ENCODE measurements around the gene ENTPD2. TPM values are rescaled to one million over a fixed set of nuclear protein-coding genes. Genes with fewer than 3 reads are reported as not detected.

ENTPD2 gene
- total and polyA plus RNA-seq, 11 donors = 0.50 to 2.9 (median 1.2) TPM

DNA sequence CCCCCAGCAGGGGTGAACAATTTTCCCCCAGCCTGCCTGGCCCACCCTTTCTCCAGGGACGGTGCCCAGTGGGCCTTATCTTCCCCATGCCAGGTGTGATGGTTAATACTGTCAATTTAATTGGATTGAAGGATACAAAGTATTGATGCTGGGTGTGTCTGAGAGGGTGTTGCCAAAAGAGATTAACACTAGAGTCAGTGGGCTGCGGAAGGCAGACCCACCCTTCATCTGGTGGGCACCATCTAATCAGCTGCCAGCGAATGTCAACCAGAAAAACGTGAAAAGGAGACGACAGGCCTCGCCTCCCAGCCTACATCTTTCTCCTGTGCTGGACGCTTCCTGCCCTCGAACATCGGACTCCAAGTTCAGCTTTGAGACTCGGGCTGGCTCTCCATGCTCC lies 16.4 kb downstream of the ENTPD2 start:
- no peak overlapping the region for H3K4me3 ChIP-seq
- TF ChIP-seq, protein P1, sequence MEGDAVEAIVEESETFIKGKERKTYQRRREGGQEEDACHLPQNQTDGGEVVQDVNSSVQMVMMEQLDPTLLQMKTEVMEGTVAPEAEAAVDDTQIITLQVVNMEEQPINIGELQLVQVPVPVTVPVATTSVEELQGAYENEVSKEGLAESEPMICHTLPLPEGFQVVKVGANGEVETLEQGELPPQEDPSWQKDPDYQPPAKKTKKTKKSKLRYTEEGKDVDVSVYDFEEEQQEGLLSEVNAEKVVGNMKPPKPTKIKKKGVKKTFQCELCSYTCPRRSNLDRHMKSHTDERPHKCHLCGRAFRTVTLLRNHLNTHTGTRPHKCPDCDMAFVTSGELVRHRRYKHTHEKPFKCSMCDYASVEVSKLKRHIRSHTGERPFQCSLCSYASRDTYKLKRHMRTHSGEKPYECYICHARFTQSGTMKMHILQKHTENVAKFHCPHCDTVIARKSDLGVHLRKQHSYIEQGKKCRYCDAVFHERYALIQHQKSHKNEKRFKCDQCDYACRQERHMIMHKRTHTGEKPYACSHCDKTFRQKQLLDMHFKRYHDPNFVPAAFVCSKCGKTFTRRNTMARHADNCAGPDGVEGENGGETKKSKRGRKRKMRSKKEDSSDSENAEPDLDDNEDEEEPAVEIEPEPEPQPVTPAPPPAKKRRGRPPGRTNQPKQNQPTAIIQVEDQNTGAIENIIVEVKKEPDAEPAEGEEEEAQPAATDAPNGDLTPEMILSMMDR (IDR thresholded peaks at IDR 0.05) = no peak
- TF ChIP-seq POLR2A (IDR thresholded peaks at IDR 0.05) = no peak
- H3K27me3 ChIP-seq = no peaks in the 10 kb centered on the region
- peaks cover 0 to 49% (median 38%) of the 10 kb centered on the region in 9 donors for H3K36me3 ChIP-seq
- H3K9me3 ChIP-seq = no peaks in the 10 kb centered on the region
- no peak for ATAC-seq
- no peak for DNase-seq
- 83 to 94% (median 88%) methylated on average over 10 of the region's 10 CpGs for WGBS, 4 donors
- peaks cover 0 to 33% (median 18%) of the 10 kb centered on the region in 12 donors for H3K4me1 ChIP-seq
- H3K27ac ChIP-seq = no peak overlapping the region
- intact Hi-C loops (cut with DNase I) = loop anchor here in 4 of 10 donors (2.0 to 10.0 kb wide), 4 partner anchors 90 to 193 kb away; partner anchors contain the start of genes PHPT1 (in 3 of the 4), AJM1 (in 2 of the 4) and C8G (in 1 of the 4)

DNA sequence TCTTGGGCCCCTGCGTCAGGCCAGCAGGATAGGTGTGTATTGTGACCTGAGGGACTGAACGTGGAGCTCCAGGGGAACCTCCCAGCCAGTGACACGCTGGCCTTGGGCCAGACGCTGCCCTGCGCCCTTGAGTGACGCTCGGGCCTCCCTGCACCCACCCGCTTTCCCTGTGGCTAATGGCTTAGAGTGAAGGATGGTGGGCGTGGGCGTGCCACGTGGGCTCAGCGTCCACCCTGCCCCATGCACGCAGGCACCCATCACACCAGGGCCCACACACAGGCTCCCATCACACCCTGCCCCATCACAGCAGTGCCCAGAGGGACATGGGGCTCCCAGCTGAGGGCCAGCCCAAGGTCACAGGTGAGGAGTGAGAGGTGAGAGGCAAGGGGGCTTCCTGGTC lies 16.8 kb downstream of the ENTPD2 start:
- no peak for TF ChIP-seq POLR2A (IDR thresholded peaks at IDR 0.05)
- TF ChIP-seq, protein P1 (IDR thresholded peaks at IDR 0.05) = no peak
- WGBS, 4 donors = 74 to 81% (median 80%) methylated on average over 12 to 13 of the region's 13 CpGs
- intact Hi-C loops (cut with DNase I) = loop anchor here in 4 of 10 donors (2.0 to 10.0 kb wide), 4 partner anchors 90 to 192 kb away; partner anchors contain the start of genes PHPT1 (in 3 of the 4), AJM1 (in 2 of the 4) and C8G (in 1 of the 4)

DNA sequence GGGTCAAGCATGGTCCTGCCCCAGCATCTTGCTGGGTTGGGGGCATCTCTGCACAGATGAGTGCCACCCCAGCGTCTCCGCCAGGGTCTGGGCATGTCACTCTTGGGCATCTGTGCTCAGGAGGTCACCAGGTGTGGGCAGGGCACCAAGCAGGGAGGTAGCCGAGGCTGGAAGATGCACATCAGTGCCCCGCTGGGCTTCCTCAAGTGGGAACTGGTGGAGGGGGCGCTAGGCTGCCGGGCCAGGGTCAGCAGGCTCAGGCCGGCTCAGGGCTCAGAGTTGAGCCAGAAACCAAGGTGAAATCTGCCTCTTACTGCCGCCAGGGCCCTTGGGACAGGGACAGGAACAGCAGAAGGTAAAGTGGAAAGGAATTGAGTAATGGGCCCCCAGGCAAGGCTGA lies 17.9 kb downstream of the ENTPD2 start:
- ATAC-seq (no peak), DNase-seq (no peak)
- peaks cover 0 to 39% (median 30%) of the 10 kb centered on the region in 9 donors for H3K36me3 ChIP-seq
- H3K4me3 ChIP-seq = no peak overlapping the region
- H3K4me1 ChIP-seq = peaks cover 0 to 42% (median 11%) of the 10 kb centered on the region in 12 donors
- no peak overlapping the region for H3K27ac ChIP-seq
- no peaks in the 10 kb centered on the region for H3K27me3 ChIP-seq
- 70 to 86% (median 74%) methylated on average over 8 of the region's 8 CpGs for WGBS, 4 donors
- TF ChIP-seq, protein P1 (IDR thresholded peaks at IDR 0.05) = no peak
- TF ChIP-seq POLR2A (IDR thresholded peaks at IDR 0.05) = no peak
- no peaks in the 10 kb centered on the region for H3K9me3 ChIP-seq
- intact Hi-C loops (cut with DNase I) = loop anchor here (1.0 to 10.0 kb wide), 11 partner anchors 87 to 249 kb away; partner anchors contain the start of genes PHPT1 (in 3 of the 10), AJM1 (in 2 of the 10), C8G (in 2 of the 10) and FBXW5 (in 1 of the 10)

More for the DNA sequence above, 16.8 kb downstream of the ENTPD2 start:
- H3K4me3 ChIP-seq = no peak overlapping the region
- ATAC-seq (no peak), DNase-seq (no peak)
- no peaks in the 10 kb centered on the region for H3K9me3 ChIP-seq
- H3K27me3 ChIP-seq = no peaks in the 10 kb centered on the region
- peaks cover 0 to 48% (median 36%) of the 10 kb centered on the region in 9 donors for H3K36me3 ChIP-seq
- H3K4me1 ChIP-seq = peaks cover 0 to 37% (median 17%) of the 10 kb centered on the region in 12 donors
- no peak overlapping the region for H3K27ac ChIP-seq

DNA sequence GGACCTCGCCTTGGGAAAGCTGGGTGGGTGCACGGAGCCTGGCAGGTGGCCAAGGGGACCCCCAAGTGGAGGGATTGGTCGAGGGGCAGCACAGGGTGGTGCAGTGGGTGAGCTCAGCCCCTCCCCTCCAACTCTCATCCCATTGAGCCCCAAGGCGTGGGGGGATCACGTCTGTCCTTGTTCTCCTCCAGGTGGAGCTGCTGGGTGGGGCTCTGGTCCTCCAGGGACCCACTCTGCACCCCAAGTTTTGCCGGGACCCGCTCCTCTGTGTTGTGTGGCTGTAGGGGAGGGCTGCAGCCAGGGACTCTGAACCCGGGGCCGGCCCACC lies 18.4 kb downstream of the ENTPD2 start:
- TF ChIP-seq, protein P1 (IDR thresholded peaks at IDR 0.05) = peak in 6 of 12 donors; percentile 3 to 36 (median 28)
- TF ChIP-seq POLR2A (IDR thresholded peaks at IDR 0.05) = no peak
- ATAC-seq (peak in 2 of 4 donors; percentile 12 to 13), DNase-seq (no peak)
- Histone ChIP-seq H3K27ac (no peak overlapping the region), H3K9me3 (no peaks in the 10 kb centered on the region), H3K36me3 (peaks cover 0 to 35% (median 26%) of the 10 kb centered on the region in 9 donors), H3K4me3 (peak overlapping the region in 1 of 12 donors; percentile 27), H3K27me3 (no peaks in the 10 kb centered on the region), H3K4me1 (peaks cover 0 to 46% (median 11%) of the 10 kb centered on the region in 12 donors)
- WGBS, 4 donors = 21 to 27% (median 23%) methylated on average over 6 to 9 of the region's 9 CpGs
- intact Hi-C loops (cut with DNase I) = loop anchor here (1.0 to 10.0 kb wide), 11 partner anchors 87 to 249 kb away; partner anchors contain the start of genes PHPT1 (in 3 of the 10), AJM1 (in 2 of the 10), C8G (in 2 of the 10) and FBXW5 (in 1 of the 10)
